C4-2B (cell line): ENCODE data around the gene DUSP16.

Source experiments
- CTCF ChIP-seq: fragments of 450-650 bp; conservative IDR thresholded peaks from 2 replicates; pipeline ENCODE4 v1.5.1; 2017; ENCODE audit warnings: mild to moderate bottlenecking
- ZFX ChIP-seq: fragments of 450-650 bp; IDR thresholded peaks from 2 replicates; pipeline ENCODE4 v1.6.1; 2017

- TF ChIP-seq CTCF (no peak), ZFX (no peak)
Measured at GRCh38 chr12:12587878-12588277, 25.2 kb upstream of the DUSP16 start.
